NOMO-1 (cell line): ENCODE data around the gene LRRC42.
"Not testable (repeated sequence)": the region's sequence is repeated elsewhere in the genome, so short reads cannot be mapped to it uniquely, and the experiment has no call there.

Source experiments
- DNase-seq, 2 experiments: peaks; one replicate each; lab custom pipeline; 2025; ENCODE audit not compliant: unreplicated experiment in 2 of 2; lab: John Stamatoyannopoulos, UW

Gene LRRC42

DNA sequence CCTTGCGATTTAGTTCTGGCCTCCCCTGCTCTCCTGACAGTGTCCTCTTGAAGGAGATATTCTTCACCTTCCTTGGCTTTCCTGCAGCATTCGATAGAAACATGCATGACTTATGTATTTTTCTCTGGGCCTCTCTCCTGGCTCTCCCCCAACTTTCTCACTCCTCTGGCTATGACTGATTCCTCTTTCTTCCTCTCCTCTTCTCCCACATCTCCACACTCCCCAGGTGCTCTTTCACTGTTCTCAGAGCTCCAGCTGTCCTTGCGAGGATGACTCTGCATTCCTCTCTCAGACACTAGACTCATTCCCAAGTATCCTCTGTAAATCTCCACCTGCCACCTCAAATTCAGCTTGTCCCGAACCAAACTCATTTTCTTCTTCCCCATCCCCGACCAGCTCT lies 18.0 kb downstream of the LRRC42 start:
- no peak for DNase-seq

DNA sequence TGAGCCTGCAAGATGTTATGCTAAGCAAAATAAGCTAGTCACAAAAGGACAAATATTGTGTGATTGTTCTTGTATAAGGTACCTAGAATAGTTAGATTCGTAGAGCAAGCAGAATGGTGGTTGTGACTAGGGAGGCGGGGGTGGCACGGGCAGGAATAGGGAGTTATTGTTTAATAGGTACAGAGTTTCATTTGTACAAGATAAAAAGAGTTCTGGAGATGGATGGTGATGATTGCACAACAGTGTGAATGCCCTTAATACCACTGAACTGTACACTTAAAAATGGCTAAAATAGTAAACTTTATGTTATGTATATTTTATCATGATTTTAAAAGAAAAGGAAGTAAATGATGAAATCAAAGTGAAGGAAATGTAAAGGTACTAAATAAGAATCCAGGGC lies 20.6 kb downstream of the LRRC42 start:
- DNase-seq = no peak

DNA sequence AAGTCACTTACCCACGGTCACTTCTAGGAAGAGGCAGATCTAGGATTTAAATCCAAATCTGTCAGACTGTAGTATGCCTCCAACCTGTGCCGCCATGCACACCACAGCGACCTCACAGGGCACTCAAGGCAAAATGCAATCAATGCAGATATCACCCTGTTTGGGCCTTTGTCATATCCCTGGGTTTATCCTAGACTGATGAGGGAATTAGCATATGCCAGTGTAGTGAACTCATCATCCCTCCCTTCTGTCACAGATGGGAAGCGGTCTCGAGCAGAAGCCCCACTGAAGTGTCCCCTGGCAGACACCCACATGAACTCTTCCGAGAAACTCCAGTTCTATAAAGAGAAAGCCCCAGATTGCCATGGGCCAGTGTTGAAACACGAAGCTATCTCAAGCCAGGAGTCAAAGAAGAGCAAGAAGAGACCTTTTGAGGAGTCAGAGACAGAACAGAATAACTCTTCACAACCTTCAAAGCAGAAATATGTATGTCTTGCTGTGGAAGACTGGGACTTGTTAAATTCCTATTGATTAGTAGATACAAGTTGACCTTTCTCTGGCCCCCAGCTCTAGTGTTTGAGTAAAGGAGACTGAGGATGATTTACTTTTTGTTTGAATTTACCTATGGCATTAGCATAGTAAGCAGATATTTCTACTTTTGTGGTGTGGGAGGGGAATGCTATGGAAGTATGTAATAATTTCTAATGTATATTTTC lies 21.4 kb downstream of the LRRC42 start:
- no peak for DNase-seq

DNA sequence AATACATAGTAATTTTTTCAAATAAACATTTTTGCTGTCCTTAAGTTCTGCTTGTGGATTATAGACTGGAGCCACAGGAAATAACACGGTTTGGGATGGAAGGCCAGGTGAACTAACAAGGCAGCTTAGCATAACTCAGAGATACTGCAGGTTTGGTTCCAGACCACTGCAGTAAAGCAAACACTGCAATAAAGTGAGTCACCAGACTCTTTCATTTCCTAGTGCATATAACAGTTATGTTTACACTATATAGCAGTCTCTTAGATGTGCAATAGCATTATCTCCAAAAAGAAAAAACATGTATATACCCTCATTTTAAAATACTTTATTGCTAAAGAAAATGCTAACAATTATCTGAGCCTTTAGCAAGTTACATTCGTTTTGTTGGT lies 22.0 kb downstream of the LRRC42 start:
- DNase-seq = no peak

DNA sequence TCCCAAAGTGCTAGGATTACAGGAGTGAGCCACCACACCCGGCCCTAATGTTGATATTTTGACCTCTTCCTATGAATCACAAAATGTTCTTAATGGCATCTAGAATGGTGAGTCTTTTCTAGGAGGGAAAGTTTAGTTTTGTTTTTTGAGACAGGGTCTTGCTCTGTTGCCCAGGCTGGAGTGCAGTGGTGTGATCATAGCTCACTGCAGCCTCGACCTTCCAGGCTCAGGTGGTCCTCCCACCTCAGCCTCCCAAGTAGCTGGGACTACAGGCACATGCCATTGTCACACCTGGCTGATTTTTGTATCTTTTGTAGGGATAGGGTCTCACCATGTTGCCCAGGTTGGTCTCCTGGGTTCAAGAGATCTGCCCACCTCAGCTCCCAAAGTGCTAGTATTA lies 23.2 kb downstream of the LRRC42 start:
- DNase-seq = not testable (repeated sequence)

DNA sequence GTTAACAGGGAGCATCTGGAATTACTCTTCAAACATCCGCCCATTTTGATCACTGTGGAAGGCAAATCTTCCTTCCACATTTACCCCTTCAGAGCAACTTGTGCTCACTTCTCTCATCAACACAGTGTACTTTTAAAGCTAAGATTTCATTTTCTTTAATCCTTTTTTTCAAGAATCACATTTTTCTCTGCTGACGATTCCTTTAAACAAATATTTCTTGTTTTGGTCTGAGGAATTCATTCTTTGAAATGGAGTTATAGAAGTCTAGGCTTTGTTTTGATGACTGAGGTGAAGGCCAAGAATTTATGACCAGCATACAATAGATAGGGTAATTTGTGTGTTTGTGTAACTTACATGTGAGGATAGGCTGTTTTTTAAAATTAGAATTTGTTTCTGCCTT lies 25.6 kb downstream of the LRRC42 start:
- DNase-seq = no peak

DNA sequence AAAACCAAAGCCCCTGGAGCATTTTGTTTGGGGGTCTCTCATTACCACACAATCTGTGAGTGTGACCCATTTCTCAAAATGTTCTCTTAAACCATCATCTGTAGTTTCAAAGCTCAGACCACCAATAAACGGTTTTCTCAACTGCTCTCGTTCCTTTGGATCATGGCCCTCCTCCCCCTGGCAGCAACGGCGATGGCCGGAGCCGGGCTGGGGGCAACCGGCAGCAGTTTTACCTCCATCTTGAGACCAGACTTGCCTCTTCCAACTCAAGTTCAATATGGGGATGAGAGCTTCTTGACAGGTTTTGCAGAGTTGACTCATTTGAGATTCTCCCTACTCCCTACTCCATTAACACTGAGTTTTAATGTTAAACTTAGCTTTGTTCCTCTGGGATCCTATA lies 29.7 kb downstream of the LRRC42 start:
- no peak for DNase-seq

DNA sequence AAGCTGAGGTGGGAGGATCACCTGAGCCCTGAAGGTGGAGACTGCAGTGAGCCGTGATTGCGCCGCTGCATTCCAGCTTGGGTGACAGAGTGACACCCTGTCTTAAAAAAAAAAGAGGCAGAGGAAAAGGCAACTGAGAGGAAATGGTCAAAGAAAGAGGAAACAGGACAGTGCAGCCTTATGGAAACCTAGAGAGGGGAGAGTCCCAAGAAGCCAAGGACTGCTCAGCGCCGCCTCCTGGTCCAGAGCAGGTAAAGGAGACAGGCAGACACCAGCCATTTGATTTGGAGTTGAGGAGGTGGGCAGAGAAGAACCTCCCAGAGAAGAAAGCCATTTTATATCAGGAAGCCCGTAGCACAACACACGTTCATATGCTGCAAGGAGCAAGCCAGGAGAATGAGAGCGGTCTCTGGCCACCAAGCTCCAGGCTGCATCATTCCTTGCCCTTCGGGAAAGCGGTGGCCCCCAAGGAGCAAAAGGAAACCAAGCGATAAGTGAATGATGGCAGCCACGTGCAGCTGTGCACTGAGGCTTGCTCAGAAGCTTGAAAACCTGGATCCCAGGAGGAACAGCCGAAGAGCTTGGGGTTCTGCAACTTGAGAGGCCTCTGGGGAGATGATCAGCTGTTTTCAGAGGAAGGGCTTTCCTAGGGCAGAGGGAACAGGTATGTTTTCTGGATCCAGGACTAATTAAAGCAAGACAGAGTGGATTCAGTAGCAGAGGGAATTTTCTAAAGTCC lies 33.7 kb downstream of the LRRC42 start:
- DNase-seq = no peak

DNA sequence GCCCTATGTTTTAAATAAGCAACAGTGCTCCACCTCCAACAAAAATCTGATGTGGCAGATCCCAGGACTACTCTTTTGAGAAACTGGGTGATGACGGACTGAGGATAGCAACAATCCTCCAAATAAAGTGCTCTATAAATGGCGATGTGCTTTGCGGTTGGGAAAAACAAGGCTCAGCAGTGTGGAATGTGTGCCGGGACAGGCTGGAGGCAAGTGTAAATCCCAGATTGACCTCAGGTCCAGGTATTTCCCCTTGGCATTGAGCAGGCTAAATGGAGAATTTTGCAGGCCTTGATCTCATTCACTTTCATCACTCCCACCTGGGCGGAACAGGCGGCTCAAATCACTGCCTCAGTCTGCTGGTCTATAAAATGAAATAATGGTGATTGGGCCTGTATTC lies 35.1 kb downstream of the LRRC42 start:
- DNase-seq = no peak

DNA sequence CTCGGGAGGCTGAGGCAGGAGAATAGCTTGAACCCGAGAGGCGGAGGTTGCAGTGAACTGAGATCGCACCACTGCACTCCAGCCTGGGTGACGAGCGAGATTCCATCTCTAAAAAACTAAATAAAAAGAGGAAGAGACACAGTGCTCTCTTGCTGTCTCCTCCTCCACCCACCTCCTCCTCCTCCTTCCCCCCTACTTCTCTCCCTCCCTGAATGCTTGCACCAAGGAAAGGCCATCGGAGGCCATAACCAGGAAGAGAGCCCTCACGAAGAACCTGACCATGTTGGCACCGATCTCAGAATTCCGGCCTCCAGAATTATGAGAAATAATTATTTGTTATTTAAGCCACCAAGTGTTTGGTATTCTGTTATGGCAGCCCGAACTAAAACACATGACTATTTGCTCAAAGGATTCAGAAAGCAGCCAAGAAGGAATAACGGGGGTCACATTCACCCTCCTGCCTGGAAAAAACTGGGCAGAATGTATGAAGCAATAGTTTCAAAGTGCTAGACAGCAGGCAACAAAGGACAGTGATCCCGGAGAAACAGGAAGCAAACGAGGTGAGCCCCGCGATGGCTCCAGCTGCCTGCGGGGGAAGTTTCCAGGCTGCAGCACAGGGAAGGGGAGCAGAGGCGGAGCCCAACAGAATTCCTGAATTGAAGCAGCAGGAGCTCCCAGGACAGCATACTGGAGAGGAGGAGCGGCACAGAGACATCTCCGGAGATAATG lies 36.0 kb downstream of the LRRC42 start:
- peak; percentile 33 to 46 for DNase-seq

DNA sequence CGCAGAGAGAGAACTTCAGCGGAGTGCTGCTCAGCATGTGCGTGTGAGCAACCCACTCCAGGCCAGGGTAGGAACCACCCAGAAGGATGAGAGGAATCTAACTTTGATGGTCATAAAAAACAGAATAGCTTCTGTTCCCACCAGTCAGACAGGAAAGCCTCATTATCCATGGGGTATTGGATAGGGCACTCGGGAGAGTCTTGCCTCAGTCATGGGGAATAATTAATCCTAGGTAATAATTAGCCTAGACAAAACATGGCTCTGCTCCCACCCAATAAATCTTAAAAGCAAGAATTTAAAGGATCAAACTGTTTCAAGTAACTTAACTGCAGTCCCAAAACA lies 36.6 kb downstream of the LRRC42 start:
- no peak for DNase-seq

DNA sequence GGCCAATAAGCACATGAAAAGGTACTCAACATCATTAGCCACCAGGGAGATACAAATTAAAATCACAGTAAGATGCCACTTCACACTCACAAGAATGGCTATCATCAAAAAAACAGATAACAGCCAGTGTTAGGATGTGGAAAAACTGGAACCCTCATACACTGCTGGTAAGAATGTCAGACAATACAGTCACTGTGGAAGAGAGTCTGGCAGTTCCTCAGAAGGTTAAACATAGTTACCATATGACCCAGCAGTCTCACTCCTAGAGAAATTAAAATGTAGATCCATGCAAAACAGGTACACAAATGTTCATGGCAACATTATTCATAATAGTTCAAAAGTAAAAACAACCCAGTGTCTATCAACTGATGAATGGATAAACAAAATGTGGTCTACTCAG lies 38.6 kb downstream of the LRRC42 start:
- no peak for DNase-seq

DNA sequence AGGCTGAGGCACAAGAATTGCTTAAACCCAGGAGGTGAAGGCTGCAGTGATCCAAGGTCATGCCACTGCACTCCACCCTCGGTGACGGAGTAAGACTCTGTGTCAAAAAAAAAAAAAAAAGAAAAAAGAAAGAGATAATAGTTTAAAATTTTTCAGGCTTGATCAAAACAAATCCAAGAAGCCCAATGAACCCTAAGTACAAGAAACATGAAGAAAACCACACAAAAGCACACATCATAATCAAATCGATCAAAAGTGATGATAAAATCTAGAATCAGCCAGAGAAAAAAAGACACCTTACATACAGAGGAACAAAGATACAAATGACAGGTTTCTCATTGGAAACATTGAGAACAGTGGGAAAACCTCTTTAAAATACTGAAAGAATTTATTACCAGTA lies 40.3 kb downstream of the LRRC42 start:
- no peak for DNase-seq

DNA sequence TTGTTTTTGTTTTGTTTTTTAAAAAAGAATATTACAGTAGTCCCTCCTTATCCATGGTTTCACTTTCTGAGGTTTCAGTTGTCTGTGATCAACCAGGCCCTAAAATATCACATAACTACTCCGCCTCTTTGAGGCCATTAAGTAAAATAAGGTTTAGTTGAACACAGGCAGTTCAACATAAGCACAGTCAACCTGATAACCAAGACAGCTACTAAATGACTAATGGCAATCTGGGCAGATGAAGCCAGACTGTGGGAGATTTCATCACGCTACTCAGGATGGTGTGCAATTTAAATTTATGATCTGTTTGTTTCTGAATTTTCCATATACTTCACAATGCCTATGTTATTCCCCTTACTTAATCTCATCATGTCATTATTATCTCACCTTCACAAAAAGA lies 41.7 kb downstream of the LRRC42 start:
- DNase-seq = peak; percentile 5 to 42

DNA sequence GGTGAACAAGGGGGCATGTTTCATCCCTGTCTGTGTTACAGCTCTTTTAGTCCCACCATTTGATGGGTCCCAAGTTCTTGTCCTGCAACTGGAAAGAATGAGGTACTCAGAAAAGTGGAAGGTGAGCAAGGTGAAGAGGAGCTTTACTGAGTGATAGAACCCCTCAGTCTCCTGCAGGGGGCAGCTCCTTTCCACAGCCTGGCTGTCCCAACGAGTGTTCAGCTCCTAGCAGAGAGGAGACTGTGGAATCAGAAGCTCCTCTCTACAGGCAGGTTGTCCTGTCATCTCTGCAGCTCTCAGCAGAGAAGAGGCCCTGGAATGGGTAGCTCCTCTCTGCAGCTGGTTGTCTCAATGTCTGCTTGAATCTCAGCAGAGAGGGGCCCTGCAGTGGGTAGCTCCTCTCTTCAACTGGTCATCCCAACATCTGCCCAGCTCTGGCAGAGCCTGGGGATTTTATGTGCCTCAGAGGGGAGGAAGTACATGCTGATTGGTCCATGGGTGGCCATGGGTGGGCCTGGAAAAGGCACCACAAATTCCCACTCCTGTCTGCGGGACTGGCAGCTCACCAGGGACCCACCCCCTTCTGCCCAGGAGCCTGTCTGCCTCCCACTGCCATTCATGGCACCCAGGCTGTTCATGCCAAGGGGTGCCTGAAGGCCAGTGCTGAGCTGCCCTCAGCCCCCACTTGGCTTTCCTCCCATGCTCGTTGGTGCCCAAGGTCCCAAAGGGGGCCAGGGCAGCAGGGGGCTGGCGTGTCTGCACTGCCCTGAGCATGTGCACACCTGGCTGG lies 46.1 kb downstream of the LRRC42 start:
- DNase-seq = no peak

DNA sequence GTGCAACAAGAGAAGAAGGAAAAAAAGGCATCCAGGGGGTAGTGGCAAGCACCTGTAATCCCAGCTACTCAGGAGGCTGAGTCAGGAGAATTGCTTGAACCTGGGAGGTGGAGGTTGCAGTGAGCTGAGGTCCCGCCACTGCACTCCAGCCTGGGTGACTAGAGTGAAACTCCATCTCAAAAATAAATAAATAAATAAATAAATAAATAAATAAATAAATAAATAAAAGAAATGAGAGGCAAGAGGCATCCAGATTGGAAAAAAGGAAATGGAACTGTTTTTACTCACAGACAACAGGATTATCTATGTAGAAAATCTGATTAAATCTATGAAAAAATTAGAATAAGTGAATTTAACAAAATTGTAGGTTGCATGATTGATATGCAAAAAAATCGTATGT lies 48.4 kb downstream of the LRRC42 start:
- not testable (repeated sequence) for DNase-seq

DNA sequence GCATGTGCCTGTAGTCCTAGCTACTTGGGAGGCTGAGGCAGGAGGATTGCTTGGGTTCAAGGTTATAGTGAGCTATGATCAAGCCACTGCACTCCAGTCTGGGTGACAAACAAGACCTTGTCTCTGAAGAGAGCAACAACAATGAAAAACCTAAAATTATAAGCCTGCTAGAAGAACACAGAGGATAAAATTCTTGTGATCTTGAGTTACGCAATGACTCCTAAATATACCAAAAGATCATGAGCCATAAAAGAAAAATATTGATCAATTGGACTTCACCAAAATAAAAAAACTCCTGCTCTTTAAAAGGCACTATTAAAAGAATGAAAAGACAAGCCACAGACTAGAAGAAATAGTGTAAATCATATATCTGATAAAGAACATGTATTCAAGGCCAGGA lies 49.5 kb downstream of the LRRC42 start:
- DNase-seq = no peak

DNA sequence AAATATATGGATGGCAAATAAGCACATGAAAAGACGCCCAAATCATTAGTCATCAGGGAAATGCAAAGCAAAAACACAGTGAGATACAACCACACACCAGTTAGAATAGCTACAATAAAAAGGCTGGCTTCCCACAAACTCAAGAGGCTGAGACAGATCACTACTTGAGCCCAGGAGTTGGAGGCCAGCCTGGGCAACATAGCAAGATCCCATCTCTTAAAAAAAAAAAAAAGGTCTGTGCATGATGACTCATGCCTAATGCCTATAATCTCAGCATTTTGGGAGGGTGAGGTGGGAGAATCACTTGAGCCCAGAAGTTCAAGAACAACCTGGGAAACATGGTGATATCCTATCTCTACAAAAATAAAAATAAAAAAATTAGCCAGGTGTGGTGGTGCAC lies 52.1 kb downstream of the LRRC42 start:
- no peak for DNase-seq

DNA sequence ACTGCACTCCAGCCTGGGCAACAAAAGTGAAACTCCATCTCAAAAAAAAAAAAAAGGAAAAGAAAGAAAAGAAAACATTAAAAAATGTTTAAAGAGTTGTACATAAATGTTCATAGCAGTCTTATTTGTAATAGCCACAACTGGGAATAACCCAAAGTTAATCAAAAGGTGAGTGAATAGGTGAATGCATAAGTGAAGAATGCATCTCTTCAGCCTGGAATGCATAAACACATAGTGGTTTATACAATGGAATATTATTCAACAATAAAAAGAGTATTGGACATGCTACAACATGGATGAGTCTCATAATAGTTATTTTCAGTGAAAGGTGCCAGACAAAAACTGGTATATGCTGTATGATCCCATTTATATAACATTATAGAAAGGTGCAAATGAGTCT lies 53.8 kb downstream of the LRRC42 start:
- no peak for DNase-seq

DNA sequence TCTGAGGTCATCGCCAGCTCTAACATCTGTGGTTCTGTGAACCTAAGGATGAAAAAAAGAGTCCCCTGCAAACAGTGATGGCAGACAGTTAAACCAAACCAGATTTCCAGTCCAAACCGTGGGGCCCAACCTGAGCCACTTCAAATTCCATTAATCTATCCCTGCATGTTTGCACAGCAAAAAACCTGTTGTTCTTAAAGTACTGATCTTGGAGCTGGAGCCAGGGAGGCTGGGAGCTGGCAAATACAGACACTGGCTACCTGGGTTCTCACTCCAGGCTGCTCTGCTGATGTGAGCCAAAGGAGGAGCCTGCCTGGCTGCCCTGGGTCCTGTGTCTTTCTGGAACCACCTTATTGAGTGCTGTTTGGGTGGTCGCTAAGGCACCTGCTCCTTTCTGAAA lies 55.4 kb downstream of the LRRC42 start:
- no peak for DNase-seq

DNA sequence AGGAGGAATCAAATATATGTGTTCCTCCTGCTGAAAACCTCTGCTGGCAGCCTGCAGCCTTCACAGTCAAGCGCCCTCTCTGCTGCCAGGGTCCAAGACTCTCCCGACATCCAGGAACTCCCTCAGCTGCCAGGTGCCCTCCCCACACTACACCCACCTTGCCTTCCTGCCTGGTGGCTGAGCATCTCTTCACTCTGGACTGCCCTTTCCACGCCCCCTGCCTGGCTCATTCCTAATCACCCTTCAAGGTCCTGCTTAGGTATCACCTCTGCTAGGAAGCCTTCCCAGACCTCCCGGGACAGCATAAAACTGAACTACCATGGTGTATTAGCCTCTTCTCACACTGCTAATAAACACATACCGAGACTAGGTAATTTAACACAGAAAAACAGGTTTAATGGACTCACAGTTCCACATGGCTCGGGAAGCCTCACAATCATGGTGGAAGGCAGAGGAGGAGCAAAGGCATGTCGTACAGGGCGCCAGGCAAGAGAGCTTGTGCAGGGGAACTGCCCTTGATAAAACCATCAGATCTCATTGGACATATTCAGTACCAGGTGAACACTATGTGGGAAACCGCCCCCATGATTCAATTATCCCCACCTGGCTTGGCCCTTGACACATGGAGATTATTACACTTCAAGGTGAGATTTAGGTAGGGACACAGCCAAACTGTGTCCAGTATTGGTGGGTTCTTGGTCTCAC lies 56.5 kb downstream of the LRRC42 start:
- DNase-seq = no peak
